Natural killer cell treated with Interleukin-12 subunit alpha and Interleukin-12 subunit beta and Interleukin-15 and Interleukin-18, amount 100 ng/mL, for 72 hours (primary cell): Measurements from ENCODE around the gene SPATA9. TPM values are rescaled to one million over a fixed set of nuclear protein-coding genes. Genes with fewer than 3 reads are reported as not detected.

Experiments used
- ATAC-seq, 2 donors: fragments of 150-1000 bp; cut with Tn5 transposase in 1 of 2; sonication (Bioruptor Pico), chemical (Tn5 transposase) in 1 of 2; 2 replicates each; pipeline ENCODE4 v1.10.0; 2021
- DNase-seq: peaks from one replicate; pipeline ENCODE4 v3.0.0; 2022; ENCODE audit warnings: low spot score
- H3K27ac Mint-ChIP-seq, 2 donors: 1 replicate in 1 of 2; 2 replicates in 1 of 2; pipeline ENCODE4 v1.8.0; 2022; ENCODE audit warnings: mixed read lengths in 2 of 2, mild to moderate bottlenecking in 1 of 2, moderate library complexity in 1 of 2
- H3K27me3 Mint-ChIP-seq, 2 donors: 1 replicate in 1 of 2; 2 replicates in 1 of 2; pipeline ENCODE4 v1.8.0; 2022; ENCODE audit warnings: mixed read lengths in 2 of 2
- H3K36me3 Mint-ChIP-seq: one replicate; pipeline ENCODE4 v1.8.0; 2022; ENCODE audit warnings: mixed read lengths
- H3K4me1 Mint-ChIP-seq, 2 donors: 1 replicate in 1 of 2; 2 replicates in 1 of 2; pipeline ENCODE4 v1.8.0; 2022; ENCODE audit warnings: low read depth in 2 of 2, mixed read lengths in 2 of 2, mild to moderate bottlenecking in 1 of 2
- H3K4me3 Mint-ChIP-seq: one replicate; pipeline ENCODE4 v1.8.0; 2022; ENCODE audit warnings: mixed read lengths
- H3K9me3 Mint-ChIP-seq: 2 replicates; pipeline ENCODE4 v1.8.0; 2022; ENCODE audit warnings: mixed read lengths
- total RNA-seq, 2 donors: library from RNA; stranded (reverse); gene quantifications; one replicate each; pipeline ENCODE4 v1.2.3, GENCODE V29; 2022

Gene SPATA9
- total RNA-seq, 2 donors from 2014 or later = 1.4 to 1.9 TPM

- Mint-ChIP-seq H3K4me3 (peak within 1 kb of the TSS; percentile 93), H3K27ac (peak within 1 kb of the TSS; percentile 53 to 63), H3K36me3 (no peaks in the 10 kb centered on the region), H3K27me3 (no peaks in the 10 kb centered on the region), H3K9me3 (no peaks in the 10 kb centered on the region), H3K4me1 (peaks cover 30 to 36% of the 10 kb centered on the region in 2 donors)
- ATAC-seq (peak; percentile 91 to 93), DNase-seq (peak; percentile 86)
Measured at GRCh38 chr5:95620030-95620869, 62.5 kb downstream of the SPATA9 start, which contains the start of gene GPR150. Gene GPR150, plus strand, starts transcription at chr5:95620087. Its CDS starts 189 bp downstream, at chr5:95620276.

GRCh38 chr5:95619514-95620029 lies 63.2 kb downstream of the SPATA9 start:
- no peaks in the 10 kb centered on the region for H3K27me3 Mint-ChIP-seq
- H3K4me3 Mint-ChIP-seq = peak overlapping the region; percentile 93

GRCh38 chr5:95619096-95619495 lies 63.7 kb downstream of the SPATA9 start:
- H3K4me3 Mint-ChIP-seq = peak overlapping the region; percentile 93
- peaks cover 33 to 43% of the 10 kb centered on the region in 2 donors for H3K4me1 Mint-ChIP-seq
- H3K27ac Mint-ChIP-seq = peak overlapping the region; percentile 53 to 63
- no peaks in the 10 kb centered on the region for H3K27me3 Mint-ChIP-seq
- DNase-seq = no peak
- no peak for ATAC-seq
- no peaks in the 10 kb centered on the region for H3K9me3 Mint-ChIP-seq
- peaks cover 1% of the 10 kb centered on the region for H3K36me3 Mint-ChIP-seq

More at GRCh38 chr5:95619514-95620029, 63.2 kb downstream of the SPATA9 start:
- no peaks in the 10 kb centered on the region for H3K36me3 Mint-ChIP-seq
- H3K9me3 Mint-ChIP-seq = no peaks in the 10 kb centered on the region
- ATAC-seq (no peak), DNase-seq (no peak)
- H3K27ac Mint-ChIP-seq = peak overlapping the region; percentile 53 to 63
- H3K4me1 Mint-ChIP-seq = peaks cover 33 to 42% of the 10 kb centered on the region in 2 donors

- peaks cover 11% of the 10 kb centered on the region for H3K36me3 Mint-ChIP-seq
- H3K9me3 Mint-ChIP-seq = no peaks in the 10 kb centered on the region
- no peak for ATAC-seq
- DNase-seq = no peak
- H3K27ac Mint-ChIP-seq = no peak overlapping the region
- H3K4me3 Mint-ChIP-seq = no peak overlapping the region
- no peaks in the 10 kb centered on the region for H3K27me3 Mint-ChIP-seq
- H3K4me1 Mint-ChIP-seq = peaks cover 29 to 40% of the 10 kb centered on the region in 2 donors
Measured at GRCh38 chr5:95617057-95617456, 65.7 kb downstream of the SPATA9 start.

DNA sequence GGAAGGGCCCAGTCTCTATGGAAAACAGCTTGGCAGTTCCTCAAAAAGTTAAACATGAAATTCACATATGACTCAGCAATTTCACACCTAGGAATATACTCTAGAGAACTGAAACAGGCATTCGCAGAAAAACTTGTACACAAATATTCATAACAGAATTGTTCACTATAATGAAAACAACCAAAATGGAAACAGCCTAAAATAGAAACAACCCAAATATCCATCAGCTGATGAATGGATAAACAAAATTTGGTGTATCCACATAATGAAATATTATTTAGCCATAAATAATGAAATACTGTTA lies 67.7 kb downstream of the SPATA9 start:
- Mint-ChIP-seq H3K4me1 (peaks cover 24 to 33% of the 10 kb centered on the region in 2 donors), H3K9me3 (no peaks in the 10 kb centered on the region), H3K4me3 (no peak overlapping the region), H3K36me3 (peaks cover 11% of the 10 kb centered on the region), H3K27me3 (no peaks in the 10 kb centered on the region), H3K27ac (no peak overlapping the region)
- ATAC-seq (peak in 1 of 2 donors; percentile 52), DNase-seq (no peak)

DNA sequence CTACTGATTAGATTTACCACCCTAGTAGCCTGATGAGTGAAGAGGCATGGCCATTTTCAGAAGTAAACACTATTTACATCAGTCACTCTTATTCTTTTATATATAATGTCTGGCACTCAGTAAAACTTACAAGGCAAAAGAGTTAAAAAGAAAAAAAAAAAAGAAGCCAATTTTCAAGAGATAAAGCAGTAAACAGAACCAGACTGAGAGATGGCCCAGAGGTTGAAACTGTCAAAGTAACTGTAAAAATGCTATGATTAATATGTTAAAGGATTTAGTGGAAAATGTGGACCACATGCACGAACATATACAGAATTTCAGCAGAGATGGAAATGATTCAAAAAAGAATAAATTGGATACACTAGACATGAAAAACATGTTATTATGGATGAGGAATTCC lies 69.3 kb downstream of the SPATA9 start:
- Mint-ChIP-seq H3K36me3 (peaks cover 11% of the 10 kb centered on the region), H3K27ac (no peak overlapping the region), H3K27me3 (no peaks in the 10 kb centered on the region), H3K4me1 (peaks cover 10 to 18% of the 10 kb centered on the region in 2 donors), H3K9me3 (no peaks in the 10 kb centered on the region), H3K4me3 (no peak overlapping the region)
- ATAC-seq = no peak
- DNase-seq = no peak

DNA sequence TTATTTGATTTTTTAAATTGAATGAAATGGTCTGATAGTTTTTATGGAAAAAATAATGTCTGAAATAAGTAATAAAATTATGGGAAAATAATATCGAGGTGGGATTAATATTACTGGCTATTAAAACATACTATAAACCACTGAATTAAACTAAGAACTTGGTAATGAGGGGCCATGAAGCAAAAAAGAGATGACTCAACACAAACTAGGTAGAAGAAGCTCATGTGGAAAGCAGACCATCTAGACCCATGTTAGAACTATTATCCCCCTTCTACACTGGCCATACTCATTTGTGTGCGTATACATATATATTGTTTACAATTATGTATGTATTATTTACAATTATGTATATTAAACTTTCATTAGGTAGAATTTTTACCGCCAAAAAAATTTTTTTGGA lies 71.4 kb downstream of the SPATA9 start:
- ATAC-seq (no peak), DNase-seq (no peak)
- peaks cover 11% of the 10 kb centered on the region for H3K36me3 Mint-ChIP-seq
- peaks cover 4 to 10% of the 10 kb centered on the region in 2 donors for H3K4me1 Mint-ChIP-seq
- H3K9me3 Mint-ChIP-seq = no peaks in the 10 kb centered on the region
- H3K27me3 Mint-ChIP-seq = no peaks in the 10 kb centered on the region
- H3K27ac Mint-ChIP-seq = no peak overlapping the region
- H3K4me3 Mint-ChIP-seq = no peak overlapping the region

DNA sequence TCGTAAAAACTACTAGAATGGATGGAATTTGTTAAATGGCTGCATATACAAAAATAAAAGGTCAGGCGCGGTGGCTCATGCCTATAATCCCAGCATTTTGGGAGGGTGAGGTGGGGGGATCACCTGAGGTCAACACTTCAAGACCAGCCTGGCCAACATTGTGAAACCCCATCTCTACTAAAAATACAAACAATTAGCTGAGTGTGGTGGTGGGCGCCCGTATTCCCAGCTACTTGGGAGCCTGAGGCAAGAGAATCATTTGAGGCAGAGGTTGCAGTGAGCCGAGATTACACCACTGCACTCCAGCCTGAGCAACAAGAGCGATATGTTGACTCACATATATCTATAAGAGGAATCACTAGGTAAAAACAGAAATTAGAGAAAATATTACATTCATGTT lies 72.2 kb downstream of the SPATA9 start:
- H3K27me3 Mint-ChIP-seq = no peaks in the 10 kb centered on the region
- ATAC-seq (no peak), DNase-seq (no peak)
- no peaks in the 10 kb centered on the region for H3K9me3 Mint-ChIP-seq
- peaks cover 4 to 10% of the 10 kb centered on the region in 2 donors for H3K4me1 Mint-ChIP-seq
- no peak overlapping the region for H3K4me3 Mint-ChIP-seq
- peaks cover 11% of the 10 kb centered on the region for H3K36me3 Mint-ChIP-seq
- H3K27ac Mint-ChIP-seq = no peak overlapping the region

DNA sequence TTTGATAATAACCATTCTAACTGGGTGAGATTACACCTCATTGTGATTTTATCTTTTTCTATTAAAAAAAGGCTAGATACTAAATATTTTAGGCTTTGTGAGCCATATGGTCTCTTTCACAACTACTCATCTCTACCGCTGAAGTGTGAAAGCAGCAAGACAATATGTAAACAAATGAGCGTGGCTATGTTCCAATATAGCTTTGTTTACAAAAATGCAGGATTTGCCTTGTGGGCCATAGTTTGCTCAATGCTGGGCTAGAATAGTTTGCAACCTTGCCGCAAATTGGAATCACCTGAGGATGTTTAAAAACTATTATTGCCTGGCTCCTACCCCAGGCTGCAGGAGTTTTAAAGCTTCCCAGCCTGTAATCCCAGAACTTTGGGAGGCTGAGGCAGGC lies 73.1 kb downstream of the SPATA9 start:
- Mint-ChIP-seq H3K36me3 (peaks cover 11% of the 10 kb centered on the region), H3K27me3 (no peaks in the 10 kb centered on the region), H3K9me3 (no peaks in the 10 kb centered on the region), H3K4me1 (peaks cover 0 to 2% of the 10 kb centered on the region in 2 donors), H3K27ac (no peak overlapping the region), H3K4me3 (no peak overlapping the region)
- ATAC-seq (no peak), DNase-seq (no peak)

Other genes with a start within 250 kb of the SPATA9 start
- gene SKIC3, start 128.0 kb downstream of the SPATA9 start, total RNA-seq = 10 to 100 TPM; 59.3 to 64.3 TPM
- gene ARSK, start 127.9 kb downstream of the SPATA9 start, total RNA-seq = 1 to 10 TPM; 2.9 to 3.4 TPM
- under 1 TPM in 1 of 2 donors, not detected in 1; 0.21 TPM for gene GPR150, start 62.9 kb downstream of the SPATA9 start, total RNA-seq
- 1 to 10 TPM in 1 of 2 donors, under 1 TPM in 1; 0.98 to 5.5 TPM for gene RFESD, start 36.2 kb downstream of the SPATA9 start, total RNA-seq
- gene RHOBTB3, start 48.3 kb upstream of the SPATA9 start, total RNA-seq = 10 to 100 TPM; 14.7 to 17.4 TPM
- gene GLRX, start 139.7 kb upstream of the SPATA9 start, total RNA-seq = 100 to 1,000 TPM; 109 to 408 TPM